ENCODE measurements around the gene PIK3R3.

DNA sequence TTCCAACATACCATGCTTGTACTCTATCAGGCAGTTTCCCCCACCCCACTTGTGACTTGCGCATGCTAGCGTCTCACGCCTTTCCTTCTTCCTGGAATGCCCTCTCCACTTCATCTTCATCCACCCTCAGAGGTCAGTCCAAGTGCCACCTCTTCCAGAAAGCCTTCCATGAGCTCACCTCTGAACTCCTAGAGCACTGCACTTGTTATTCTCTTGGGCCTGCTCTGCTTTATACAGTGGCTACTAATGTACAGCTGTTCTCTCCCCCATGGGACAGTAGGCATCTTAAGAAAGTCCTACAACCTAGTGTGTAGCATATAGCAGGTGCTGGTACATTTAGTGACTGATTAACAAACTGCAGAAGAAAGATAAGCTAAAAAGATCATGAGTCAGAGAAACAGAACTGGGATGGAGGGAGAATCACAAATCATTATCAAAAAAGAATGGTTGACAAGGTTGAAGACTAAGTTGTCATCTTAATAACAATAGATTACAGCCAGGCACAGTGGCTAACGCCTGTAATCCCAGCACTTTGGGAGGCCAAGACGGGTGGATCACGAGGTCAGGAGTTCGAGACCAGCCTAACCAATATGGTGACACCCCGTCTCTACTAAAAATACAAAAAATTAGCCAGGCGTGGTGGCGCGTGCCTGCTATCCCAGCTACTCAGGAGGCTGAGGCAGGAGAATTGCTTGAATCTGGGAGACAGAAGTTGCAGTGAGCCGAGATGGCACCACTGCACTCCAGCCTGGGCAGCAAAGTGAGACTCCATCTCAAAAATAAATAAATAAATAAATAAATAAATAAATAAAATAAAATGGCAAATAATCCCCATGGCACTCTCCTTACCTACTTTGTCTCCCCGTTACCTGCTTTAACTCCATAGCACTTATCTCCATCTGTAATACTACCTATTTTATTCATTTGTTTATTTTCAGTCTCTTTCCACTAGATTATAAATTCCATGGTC, 26.2 kb upstream of the PIK3R3 start:
- TF ChIP-seq, protein P1, sequence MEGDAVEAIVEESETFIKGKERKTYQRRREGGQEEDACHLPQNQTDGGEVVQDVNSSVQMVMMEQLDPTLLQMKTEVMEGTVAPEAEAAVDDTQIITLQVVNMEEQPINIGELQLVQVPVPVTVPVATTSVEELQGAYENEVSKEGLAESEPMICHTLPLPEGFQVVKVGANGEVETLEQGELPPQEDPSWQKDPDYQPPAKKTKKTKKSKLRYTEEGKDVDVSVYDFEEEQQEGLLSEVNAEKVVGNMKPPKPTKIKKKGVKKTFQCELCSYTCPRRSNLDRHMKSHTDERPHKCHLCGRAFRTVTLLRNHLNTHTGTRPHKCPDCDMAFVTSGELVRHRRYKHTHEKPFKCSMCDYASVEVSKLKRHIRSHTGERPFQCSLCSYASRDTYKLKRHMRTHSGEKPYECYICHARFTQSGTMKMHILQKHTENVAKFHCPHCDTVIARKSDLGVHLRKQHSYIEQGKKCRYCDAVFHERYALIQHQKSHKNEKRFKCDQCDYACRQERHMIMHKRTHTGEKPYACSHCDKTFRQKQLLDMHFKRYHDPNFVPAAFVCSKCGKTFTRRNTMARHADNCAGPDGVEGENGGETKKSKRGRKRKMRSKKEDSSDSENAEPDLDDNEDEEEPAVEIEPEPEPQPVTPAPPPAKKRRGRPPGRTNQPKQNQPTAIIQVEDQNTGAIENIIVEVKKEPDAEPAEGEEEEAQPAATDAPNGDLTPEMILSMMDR (IDR thresholded peaks at IDR 0.05) = no peak
- no peak for TF ChIP-seq POLR2AphosphoS5 (IDR thresholded peaks at IDR 0.05)
- no peak for TF ChIP-seq EP300 (IDR thresholded peaks at IDR 0.05)
- TF ChIP-seq POLR2A (IDR thresholded peaks at IDR 0.05) = no peak

All from stomach (tissue), 4 donors.